Measurements from ENCODE around the gene DEFB113.

DEFB113 gene, protein sequence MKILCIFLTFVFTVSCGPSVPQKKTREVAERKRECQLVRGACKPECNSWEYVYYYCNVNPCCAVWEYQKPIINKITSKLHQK

DNA sequence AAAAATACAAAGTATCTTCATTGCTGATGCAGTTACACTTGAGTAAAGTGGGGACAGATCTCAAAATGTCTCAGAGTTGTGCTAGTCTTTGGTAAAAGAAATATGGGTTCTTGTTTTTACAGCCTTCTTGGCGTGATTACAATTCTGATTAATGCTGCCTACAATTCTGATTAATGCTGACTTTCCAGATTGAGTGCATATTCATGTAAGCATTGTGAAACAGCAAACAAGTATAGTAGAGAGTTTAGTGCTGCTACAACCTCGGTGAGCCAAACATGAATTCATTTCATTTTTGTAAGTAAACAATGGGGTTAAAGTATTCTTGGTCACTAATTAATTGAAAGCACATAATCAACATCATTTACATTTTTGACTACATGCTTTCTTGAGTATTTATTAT lies at the start of gene DEFB113:
TSS of gene DEFB113 (minus strand) at position 21 of the 400 bp plus-strand sequence. CDS start at position 21, 0 bp downstream.
- TF ChIP-seq, protein P1, sequence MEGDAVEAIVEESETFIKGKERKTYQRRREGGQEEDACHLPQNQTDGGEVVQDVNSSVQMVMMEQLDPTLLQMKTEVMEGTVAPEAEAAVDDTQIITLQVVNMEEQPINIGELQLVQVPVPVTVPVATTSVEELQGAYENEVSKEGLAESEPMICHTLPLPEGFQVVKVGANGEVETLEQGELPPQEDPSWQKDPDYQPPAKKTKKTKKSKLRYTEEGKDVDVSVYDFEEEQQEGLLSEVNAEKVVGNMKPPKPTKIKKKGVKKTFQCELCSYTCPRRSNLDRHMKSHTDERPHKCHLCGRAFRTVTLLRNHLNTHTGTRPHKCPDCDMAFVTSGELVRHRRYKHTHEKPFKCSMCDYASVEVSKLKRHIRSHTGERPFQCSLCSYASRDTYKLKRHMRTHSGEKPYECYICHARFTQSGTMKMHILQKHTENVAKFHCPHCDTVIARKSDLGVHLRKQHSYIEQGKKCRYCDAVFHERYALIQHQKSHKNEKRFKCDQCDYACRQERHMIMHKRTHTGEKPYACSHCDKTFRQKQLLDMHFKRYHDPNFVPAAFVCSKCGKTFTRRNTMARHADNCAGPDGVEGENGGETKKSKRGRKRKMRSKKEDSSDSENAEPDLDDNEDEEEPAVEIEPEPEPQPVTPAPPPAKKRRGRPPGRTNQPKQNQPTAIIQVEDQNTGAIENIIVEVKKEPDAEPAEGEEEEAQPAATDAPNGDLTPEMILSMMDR (IDR thresholded peaks at IDR 0.05): no peak
- Histone ChIP-seq H3K4me3 (no peak within 1 kb of the TSS), H3K27ac (no peak within 1 kb of the TSS)
- no peak for DNase-seq (ENCODE audit: low spot score)

DNA sequence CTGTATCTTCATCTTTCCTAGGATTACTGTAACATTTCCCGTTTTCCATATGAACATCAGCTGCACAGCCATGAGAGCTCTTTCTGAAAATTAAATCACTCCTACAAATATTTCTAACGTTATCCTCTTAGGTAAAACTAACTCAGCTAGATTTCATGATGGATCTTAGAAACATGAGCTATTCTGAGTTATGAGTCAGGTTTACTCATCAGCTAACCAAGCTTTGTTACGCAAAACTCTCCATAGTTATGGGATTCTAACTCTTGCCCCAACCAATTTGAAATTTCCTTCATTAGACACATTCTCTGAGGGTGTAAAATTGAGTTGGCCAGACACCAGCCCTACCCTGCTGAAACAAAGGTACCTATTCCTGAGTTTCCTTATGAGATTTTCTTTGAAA lies 38.4 kb upstream of the DEFB113 start:
- no peak overlapping the region for H3K4me3 ChIP-seq
- TF ChIP-seq, protein P1 (IDR thresholded peaks at IDR 0.05): no peak

DNA sequence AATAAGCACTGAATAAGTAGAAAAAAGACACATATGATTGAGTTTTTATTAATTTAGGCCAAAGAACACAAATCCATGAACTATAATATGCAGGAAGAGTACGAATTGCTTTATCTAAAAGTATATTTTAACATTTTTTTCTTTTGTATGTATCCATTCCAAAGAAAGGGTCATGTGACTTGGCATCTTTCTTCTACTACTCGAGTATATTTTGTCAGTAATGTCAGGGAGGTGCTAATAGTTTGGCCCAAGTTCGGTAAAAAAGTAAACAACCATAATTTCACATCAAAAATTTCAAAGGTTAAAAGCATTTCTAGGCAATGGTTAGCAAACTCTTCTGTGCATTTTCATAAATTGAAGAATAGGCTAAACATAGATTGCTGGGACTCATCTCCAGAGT lies 33.7 kb upstream of the DEFB113 start:
- DNase-seq (ENCODE audit: low spot score): no peak
- Histone ChIP-seq H3K4me3 (no peak overlapping the region), H3K27ac (no peak overlapping the region)
- TF ChIP-seq, protein P1 (IDR thresholded peaks at IDR 0.05): no peak

More for the DNA sequence above, 38.4 kb upstream of the DEFB113 start:
- no peak for DNase-seq (ENCODE audit: low spot score)
- H3K27ac ChIP-seq: no peak overlapping the region

DNA sequence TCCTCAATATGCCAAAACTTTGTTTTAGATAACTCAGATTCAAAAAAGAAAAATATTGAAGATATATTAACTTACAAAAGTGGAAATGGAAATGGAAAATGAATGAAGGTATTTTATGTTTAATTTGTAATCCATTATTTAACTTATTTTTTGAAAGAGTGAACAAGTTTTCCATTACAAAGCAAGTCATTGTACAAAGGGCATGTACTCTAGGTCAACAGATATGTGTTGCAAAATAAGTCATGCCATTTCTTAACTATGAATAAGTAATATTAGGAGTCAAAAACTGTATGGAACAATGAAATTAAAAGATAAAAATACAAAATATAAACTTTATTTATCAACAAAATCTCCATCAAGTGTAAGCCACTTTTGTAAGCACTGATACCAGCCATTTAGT lies 25.9 kb upstream of the DEFB113 start:
- no peak for DNase-seq (ENCODE audit: low spot score)
- TF ChIP-seq, protein P1 (IDR thresholded peaks at IDR 0.05): no peak
- H3K27ac ChIP-seq: no peak overlapping the region
- H3K4me3 ChIP-seq: no peak overlapping the region

DNA sequence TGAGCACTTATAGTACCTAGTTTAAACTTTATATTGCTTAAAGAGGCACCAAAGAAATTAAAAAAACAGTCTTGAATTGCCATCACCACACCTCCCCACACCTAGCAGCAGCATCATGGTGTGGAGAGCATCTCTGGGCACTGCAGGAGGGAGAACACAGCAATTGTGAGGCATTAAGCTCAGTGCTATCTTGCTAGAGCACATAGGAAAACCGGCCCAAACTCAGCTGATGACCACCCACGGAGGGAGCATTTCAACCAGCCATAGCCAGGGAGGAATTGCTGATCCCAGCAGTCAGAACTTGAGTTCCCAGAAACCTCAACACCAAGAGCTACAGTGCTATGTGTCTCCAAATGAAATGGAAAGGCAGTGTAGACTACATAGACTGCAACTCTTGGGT lies 19.5 kb upstream of the DEFB113 start:
- TF ChIP-seq, protein P1 (IDR thresholded peaks at IDR 0.05): no peak
- H3K4me3 ChIP-seq: no peak overlapping the region
- H3K27ac ChIP-seq: no peak overlapping the region
- no peak for DNase-seq (ENCODE audit: low spot score)

DNA sequence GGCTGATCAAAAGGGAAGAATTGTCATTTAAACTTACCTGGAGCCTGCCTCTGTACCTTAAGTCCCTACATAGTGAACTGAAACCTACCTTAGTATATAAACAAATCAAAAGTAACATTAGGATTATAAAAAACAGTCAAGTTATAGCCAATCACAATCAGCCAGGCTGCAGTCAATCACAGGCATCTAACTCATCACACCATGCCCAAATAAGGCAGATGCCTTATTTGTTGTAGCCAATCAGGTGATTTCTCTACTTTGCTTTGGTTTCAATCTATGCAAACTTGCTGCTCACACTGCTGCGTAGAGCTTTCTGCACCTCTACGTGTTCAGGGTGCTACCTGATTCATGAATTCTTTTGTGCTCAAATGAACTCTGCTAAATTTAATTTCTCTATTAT lies 18.3 kb upstream of the DEFB113 start:
- TF ChIP-seq, protein P1 (IDR thresholded peaks at IDR 0.05): no peak
- H3K27ac ChIP-seq: no peak overlapping the region
- H3K4me3 ChIP-seq: no peak overlapping the region
- no peak for DNase-seq (ENCODE audit: low spot score)

DNA sequence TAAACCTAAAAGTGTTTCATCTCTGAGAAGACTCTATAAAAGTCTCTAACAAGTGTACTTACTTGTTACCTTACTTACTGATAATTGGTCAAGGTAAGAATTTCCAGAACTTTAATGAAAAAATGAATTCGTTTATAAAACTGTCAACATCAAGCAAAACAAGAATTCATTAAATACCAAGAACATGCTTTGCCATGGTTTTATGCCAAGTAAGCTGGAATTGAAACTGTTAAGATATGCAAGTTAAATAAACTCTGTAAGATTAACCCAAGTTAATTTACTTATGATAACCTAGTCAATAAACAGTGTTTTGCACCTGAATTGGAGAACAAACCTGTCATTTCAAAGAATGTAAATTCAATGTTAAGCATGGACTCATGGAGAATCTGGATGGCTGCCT lies 17.1 kb upstream of the DEFB113 start:
- TF ChIP-seq, protein P1 (IDR thresholded peaks at IDR 0.05): no peak
- no peak for DNase-seq (ENCODE audit: low spot score)
- no peak overlapping the region for H3K4me3 ChIP-seq
- no peak overlapping the region for H3K27ac ChIP-seq
